ENCODE results near the gene PARP8.

PARP8 gene

DNA sequence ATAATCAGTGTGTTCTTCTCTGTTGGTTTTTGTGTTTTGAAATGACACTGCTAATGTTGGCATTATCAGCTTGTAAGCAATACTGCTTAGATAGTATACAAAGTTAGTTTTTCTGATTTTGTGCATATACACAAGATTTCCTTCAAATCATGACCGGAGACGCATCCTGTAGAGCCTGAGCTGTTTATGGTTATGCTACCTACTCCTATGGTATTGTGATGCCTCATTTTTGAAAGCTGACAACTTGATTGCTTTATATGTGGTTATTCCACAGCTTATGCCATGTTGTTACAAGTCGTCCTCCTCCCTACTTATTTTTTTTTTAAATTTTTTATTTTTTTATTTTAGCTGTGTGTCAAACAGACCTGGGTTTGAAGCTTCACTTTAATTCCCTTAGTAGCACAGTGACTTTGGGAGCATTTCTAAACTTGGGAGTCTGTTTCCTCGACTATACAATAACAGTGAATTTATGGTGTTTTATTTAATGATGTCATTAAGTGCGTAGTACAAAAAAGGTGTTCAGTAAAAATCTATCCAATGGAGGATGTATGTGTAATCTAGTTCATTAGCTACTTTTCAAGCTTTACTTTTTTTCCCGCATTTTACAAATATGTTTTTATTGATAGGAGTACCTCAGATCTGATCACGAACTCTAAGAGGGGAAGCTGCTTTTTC, 59.5 kb downstream of the PARP8 start:
- DNase-seq (ENCODE audit: extremely low read depth in 1 of 2, low read depth in 1 of 2) = no peak

DNA sequence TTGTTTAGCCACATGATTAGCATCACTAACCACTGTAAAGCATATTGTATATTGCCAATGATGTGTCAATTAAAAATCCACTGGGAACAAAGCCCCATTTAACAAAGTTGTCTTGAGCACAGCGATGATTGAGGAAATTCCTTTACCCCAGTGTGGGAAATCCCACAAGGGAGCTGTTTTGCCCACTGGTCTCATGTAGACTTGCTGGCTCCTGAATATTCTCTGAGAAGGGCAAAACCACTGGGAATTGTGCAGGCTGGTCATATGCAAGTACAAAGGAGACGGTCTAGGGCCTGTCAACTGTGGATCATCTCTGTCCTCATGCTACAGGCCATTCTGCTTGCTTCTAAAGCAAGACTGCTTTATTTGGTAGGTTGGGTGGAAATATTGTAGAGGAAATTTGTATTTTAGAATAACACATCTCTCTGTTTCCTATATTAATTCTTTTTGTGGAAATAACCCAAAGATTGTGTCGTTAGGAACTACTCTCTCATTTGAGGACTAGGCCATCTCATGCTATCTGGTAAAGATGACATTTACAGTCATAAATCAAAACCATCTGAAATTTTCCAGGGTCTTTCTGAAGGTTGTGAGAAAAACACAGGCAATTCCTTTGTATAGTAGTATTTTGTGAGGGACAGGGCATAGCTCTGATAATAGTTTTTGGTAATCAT, 60.2 kb downstream of the PARP8 start:
- DNase-seq (ENCODE audit: extremely low read depth in 1 of 2, low read depth in 1 of 2) = no peak

DNA sequence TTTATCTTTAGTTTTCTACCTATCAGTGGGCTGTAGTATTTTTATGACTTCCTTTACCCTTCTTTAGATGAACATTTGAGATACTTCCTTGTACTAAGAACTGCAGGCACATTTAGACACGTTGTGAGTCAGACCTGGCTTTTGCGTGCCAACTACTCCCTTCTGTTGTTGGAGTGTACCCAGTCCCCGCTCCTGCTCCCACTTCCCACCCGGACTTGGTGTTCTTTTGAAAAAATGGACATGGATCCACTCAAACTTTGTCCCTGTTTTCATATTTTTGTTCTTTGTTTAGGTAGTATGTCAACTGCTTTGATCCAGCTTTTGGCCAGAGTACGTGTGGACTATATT, 60.7 kb downstream of the PARP8 start:
- peak in 1 of 2 donors; percentile 22 for DNase-seq (ENCODE audit: extremely low read depth in 1 of 2, low read depth in 1 of 2)

DNA sequence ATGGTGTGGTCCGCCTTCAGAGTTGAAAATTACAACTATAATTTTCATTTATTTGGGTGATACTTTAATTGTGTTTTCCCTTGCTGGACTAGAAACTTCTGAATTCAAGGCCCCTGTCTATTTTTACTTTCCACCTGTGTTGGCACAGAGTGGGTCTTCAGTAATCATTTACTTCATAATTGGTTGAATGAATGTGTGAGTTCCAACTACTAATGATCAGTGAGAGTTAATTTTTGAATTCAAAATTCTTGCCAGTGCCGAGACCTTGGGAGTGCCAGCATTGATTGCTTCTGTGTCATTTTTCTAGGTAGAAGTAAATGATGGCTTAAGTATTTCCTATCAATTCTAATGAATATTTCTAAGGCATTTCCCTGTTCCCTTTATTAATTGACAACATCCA, 61.4 kb downstream of the PARP8 start:
- no peak for DNase-seq (ENCODE audit: extremely low read depth in 1 of 2, low read depth in 1 of 2)

DNA sequence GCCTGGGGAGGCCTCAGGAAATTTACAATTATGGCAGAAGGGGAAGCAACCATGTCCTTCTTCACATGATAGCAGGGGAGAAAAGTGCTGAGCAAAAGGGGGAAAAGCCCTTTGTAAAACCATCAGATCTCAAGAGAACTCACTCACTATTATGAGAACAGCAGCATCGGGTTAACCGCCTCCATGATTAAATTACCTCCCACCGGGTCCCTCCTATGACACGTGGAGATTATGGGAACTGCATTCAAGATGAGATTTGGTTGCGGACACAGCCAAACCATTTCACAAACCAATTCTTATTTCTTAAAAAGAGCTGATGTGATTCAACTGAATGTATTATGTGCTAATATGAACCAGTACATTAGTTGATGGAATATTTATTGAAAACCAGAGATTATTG, 63.9 kb downstream of the PARP8 start:
- DNase-seq (ENCODE audit: extremely low read depth in 1 of 2, low read depth in 1 of 2) = no peak

DNA sequence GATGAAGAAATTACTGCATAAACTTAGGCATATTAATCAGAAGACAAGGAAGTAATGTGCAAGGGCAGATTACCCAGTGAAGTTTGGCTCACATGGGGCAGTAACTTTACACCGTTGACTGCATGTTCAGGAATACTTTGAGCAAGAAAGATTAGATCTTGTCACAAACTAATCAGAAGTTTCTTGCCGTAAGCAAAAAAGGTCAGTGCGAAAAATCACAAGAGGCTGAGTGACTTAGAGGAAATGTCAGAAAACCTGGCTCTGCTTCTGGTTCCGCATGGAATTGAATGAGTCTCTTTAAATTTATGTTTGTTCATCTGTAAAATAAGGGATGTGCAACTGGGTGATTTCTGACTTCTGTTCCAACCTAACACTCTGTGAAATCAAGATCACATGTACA, 64.4 kb downstream of the PARP8 start:
- DNase-seq (ENCODE audit: extremely low read depth in 1 of 2, low read depth in 1 of 2) = no peak

DNA sequence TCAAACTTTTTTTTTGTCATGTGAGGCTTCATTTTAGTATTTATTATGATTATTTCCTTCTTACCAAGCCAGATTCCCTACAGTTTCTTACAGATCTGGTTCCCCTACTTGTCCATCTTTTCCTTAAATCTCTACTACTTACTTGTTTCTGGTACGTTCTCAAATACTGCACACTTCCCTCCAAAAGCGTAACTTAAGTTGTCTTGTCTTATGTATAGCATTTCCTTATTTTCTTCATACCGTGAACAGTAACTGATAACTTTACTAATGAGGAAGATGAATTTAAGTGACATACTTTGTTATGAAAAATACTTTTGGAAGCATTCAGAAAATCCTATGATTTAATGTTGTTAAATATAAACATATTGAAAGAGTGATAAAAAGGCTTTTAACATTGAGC, 67.3 kb downstream of the PARP8 start:
- DNase-seq (ENCODE audit: extremely low read depth in 1 of 2, low read depth in 1 of 2) = no peak

DNA sequence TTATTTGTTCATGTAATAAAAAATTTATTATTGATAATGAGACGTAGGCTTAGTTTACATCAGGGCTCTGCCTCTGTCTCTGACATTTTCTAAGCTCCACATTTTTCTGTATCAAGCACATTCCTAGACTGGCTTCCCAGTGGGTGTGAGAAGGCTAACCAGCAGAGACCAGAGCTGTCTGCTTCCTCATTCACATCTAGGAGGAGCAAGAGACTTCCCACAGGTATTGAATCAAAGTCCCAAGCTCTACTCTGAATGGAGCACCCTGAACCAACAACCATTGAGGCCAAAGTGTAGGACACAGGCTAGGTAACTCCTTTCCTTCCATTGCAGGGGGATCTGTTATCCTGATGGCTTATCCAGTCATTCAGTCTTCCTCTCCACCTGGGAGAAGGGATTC, 72.4 kb downstream of the PARP8 start:
- DNase-seq (ENCODE audit: extremely low read depth in 1 of 2, low read depth in 1 of 2) = no peak

DNA sequence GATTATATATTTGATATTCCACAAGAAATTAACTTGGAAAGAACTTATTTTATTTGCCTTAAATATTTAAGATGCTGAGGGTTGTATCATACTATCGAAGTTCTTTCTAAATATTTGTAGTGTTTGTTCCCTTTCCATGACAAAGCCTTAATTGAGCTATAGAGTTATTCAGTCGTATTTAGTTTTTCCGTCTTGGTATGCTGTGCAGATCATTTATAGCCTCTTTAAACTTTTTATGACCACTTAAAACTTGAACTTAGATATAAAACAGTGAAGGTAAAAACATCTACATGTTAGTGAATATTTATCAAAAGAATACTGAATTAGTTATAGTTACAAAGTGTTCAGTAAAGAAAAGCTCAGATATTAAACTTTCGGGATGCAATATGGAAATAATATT, 74.4 kb downstream of the PARP8 start:
- DNase-seq (ENCODE audit: extremely low read depth in 1 of 2, low read depth in 1 of 2) = no peak

DNA sequence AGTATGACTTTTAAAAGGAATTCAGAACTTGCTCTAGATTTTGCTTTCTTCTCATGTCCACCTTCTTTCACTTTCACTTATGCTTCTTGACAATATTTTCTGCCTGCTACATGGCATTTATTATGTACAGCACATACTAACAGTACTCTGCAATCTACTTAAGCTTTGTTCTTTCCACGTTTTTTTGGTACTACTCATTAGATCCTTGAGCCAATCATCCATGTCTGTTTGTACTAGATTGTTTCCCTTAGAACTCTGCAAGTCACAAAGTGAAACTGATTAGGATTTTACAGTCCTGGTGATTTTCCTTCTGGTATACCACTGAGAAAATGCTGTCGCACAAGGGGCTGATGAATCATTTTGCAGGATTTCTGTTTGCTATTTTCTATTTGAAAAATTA, 78.3 kb downstream of the PARP8 start:
- no peak for DNase-seq (ENCODE audit: extremely low read depth in 1 of 2, low read depth in 1 of 2)

DNA sequence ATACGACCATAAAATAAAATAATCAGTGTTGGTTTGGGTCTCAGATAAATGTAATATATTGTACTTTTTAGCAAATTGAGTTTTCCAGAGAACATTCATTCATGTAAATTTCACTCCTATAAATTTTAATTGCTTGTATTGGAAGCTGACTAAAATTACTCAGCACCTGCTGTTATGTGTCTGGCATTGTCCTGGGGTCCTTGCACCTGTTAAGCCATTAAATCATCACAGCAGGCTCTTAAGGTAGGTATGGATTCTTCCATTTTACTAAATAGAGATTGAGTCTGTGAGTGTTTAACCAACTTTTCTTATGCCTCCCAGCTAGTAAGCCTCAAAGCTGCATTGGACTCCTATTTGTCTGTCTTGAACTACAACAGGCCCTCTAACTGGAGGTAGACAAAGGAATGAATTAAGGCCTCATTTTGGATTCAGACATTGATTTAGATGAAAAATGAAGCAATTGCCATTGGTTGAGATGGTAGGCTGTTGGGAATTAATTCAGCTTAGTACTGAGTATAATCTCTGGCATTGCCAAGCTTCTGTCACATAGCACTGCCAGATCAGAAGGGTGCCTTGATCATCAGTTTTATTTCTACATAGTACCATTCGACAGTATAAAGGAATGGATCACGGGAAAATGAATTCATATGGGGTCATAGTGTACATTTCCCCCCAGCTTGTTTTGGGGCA, 78.9 kb downstream of the PARP8 start:
- DNase-seq (ENCODE audit: extremely low read depth in 1 of 2, low read depth in 1 of 2) = no peak

DNA sequence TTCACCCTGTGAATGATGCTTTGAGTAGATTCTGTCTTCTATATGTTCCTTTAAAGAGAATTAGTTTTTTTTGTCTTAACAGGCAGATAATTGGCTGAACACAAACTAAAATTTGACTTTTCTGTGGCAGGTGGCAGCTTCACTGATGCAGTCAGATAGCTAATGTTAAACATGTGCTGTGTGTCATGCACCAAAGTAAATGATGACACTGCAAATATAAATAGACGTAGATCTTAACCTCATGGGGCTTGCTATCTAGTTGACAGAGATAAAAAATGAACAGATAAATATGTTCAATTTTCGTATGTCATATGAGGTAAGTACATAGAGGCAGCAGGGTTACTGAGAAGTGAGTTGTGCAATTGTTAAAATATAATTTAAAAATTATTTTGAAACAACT, 82.7 kb downstream of the PARP8 start:
- DNase-seq (ENCODE audit: extremely low read depth in 1 of 2, low read depth in 1 of 2) = no peak

DNA sequence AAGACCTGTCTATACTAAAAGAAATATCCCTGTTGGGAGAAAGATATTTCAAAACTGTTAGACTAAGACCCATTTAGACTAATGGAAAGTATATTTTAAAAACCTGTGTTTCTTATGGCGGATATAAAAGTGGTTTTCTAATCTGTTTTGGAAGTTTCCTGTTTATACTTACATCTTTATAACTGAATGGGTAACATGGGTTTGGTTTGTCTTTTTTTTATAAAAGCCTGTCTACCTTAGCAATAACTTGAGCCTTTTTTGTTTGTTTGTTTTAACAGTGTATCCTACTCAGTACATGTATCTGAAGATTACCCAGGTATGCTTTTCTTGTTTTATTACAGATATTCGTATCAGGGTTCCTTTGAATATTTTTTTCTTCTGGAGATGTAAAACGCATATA, 83.4 kb downstream of the PARP8 start:
- DNase-seq (ENCODE audit: extremely low read depth in 1 of 2, low read depth in 1 of 2) = no peak

DNA sequence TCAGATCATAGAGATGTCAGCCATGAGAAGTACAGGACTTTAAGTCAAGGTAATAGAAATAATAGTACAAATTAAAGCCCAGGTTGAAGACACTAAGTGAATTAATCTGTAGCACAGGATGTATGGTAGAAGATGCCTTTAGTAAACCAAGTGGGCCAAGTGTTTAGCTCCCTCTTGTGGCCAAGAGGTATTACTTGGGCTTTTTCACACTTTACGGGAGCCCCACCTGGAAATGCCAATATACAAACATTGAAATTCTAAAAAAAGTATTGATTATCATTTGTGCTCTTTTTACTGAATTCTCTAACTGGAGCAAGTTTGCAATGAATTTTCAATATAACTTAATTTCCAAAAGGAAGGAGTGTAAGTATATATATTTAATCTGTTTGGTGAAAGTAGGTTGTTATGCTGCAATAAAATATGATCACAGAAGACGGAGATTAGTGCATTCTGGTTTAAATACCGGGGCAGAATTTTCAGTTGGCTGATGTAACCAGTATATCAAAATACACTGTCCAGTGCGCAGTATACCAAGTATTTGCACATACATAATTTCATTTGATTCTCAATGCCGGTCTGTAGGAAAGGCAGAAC, 84.7 kb downstream of the PARP8 start:
- DNase-seq (ENCODE audit: extremely low read depth in 1 of 2, low read depth in 1 of 2) = peak in 1 of 2 donors; percentile 9

DNA sequence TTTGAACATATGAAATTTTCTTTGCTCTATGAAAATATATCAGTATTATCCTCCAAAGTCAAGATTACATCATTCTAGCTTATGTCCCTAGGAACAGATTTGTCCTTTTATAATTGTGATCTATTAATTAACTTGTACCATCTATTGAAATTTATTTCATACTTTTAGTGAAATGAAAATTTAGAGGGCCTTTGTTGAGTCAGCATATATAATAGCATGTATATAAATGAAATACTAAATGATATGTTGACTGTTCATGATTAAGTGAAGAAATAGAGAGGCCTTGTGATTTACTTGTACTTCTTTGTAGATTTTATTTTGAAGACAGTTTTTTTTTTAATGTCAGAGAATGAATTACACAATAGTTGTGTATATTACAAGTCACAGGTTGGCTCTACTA, 86.4 kb downstream of the PARP8 start:
- DNase-seq (ENCODE audit: extremely low read depth in 1 of 2, low read depth in 1 of 2) = no peak

DNA sequence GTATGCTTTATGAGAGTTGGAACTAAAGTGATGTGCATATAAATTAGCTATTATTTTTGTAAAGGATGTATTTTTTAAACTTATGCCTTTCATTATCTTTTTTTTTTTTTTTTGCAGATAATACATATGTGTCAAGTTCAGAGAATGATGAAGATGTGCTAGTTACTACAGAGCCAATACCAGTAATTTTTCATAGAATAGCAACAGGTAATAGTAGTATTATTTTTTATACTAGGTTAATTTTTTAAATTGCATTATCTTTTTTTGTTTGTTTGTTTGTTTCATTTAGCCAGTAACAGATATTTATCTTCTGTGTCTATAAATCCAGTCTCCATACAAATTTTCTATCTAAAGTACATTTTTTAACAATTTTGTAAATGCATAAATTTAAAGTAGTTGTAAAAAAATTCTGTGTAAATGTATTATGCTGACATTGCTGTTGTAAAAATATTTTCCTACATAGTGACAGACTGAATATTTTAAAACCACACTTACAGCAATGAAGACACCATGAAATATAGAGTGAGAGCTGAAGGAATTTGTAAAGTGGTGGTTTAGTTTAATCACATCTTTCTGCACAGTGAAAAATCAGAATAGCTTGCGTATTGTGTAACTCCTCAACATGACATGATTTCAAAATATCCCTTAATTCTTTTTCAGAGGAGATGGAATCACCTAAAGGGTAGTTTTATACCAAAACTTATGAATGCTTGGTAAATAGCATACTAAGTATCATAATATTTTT, 93.3 kb downstream of the PARP8 start:
- no peak for DNase-seq (ENCODE audit: extremely low read depth in 1 of 2, low read depth in 1 of 2)

DNA sequence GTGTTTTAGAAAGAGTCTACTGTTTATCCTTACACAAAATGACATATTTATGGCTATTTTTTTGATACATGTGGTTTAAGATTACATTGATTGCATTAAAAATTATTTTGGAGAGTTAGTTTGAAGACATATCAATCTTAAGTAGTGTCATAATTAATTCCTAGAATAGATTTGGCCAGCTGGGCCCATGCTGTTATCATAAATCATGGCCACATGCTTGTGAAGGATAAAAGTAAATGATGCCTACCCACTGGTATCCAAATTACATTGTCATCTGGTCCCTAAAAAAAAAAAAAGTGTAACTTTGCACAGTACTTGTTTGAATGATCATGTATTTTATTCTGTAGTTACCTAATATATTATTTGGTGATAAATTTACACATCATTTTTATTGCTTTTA, 96.9 kb downstream of the PARP8 start:
- no peak for DNase-seq (ENCODE audit: extremely low read depth in 1 of 2, low read depth in 1 of 2)

DNA sequence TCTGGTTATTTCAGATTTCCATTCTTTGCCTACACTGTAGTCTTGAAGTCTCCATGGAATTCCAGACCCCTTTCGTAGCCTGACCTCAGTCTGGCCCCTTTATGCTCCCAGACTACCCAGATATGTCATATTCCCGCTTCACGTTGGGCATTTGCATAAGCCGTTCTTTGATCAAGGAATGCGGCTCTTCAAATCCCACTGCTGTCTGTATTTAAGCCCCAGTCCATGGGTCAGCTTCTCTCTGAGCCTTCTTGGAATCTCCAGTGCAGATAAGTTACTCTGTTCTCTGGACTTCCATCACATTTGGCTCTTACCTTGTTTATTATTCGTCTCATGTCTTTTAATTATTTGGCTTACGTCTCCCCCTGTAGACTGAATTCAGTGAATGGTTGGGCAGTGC, 97.4 kb downstream of the PARP8 start:
- no peak for DNase-seq (ENCODE audit: extremely low read depth in 1 of 2, low read depth in 1 of 2)

DNA sequence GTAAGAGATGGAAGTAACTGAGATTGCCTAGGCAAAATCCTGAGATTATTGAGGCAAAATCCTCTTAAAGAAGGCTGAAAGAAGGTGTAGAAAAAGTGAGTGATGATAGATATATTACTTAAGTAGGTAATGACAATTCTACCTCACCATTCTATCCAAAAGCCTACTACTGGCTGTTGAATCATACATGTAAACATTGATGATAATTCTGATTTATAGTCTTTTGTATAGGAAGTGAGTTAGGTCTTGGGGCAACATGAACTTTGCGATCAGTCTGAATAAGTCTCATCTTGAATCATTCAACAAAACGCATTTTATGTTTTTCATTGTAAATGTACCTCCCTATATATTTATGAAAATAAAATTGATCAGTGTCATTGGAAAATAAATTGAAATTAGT, 99.6 kb downstream of the PARP8 start:
- no peak for DNase-seq (ENCODE audit: extremely low read depth in 1 of 2, low read depth in 1 of 2)

DNA sequence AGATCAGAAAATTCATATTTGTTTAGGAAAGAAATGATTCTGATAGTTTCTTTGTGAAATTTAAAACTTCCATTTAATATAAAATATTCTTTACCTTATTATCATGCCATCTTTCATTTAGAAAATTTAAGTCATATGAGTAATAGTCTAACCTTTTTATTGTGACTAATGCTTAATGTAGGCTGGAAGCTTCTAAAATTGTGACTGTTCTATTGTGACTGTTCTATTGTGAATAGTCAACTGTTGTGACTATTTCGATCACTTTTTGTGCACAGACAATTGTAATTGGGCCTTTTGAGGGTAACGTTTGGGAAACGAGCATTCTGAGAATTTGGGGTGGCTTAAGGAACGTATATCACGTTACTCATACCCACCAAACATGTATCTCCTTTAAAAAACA, 100.0 kb downstream of the PARP8 start:
- no peak for DNase-seq (ENCODE audit: extremely low read depth in 1 of 2, low read depth in 1 of 2)

DNA sequence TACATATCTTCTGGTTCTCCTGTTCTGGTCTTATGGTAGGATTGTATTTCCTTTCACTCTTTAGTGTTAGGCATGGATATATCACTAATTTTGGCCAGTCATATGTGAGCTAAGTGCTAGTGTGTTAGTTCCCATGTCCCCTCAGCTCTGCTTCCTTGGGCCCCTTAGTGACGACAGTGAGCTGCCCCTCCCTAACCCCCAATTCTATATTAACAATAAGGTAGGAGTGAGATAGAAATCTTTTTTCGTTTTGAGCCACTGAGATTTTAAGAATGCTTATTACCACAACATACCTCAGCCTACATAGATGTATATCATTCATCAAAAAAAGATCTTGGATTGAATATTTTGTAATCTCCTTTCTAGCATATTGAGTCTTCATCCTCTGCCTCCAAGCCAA, 100.5 kb downstream of the PARP8 start:
- DNase-seq (ENCODE audit: extremely low read depth in 1 of 2, low read depth in 1 of 2) = no peak
